Stimulated activated naive B cell treated with anti-CD40 and anti-IgM and Interleukin-4, amounts not matched to agents 10 μg/mL and 1 μg/mL and 100 μg/mL, for 72 hours (primary cell): ENCODE data around the gene PRKCE.
A peak's percentile ranks its signal among the peaks of the same experiment; 100 is the strongest.

Source experiments
- ATAC-seq, 2 donors: fragments of 150-1000 bp; cut with Tn5 transposase; replicated peaks; 2 replicates each; pipeline ENCODE4 v1.10.0; 2021; ENCODE audit warnings: moderate library complexity in 1 of 2
- DNase-seq: peaks from one replicate; pipeline ENCODE4 v3.0.0; 2021
- H3K27ac Mint-ChIP-seq: one replicate; pipeline ENCODE4 v1.8.0; 2022; ENCODE audit warnings: mild to moderate bottlenecking, mixed read lengths
- H3K27me3 Mint-ChIP-seq, 2 donors: one replicate each; pipeline ENCODE4 v1.8.0; 2022; ENCODE audit warnings: mixed read lengths in 2 of 2
- H3K36me3 Mint-ChIP-seq, 2 donors: one replicate each; pipeline ENCODE4 v1.8.0; 2022; ENCODE audit warnings: mixed read lengths in 2 of 2, mild to moderate bottlenecking in 1 of 2
- H3K4me1 Mint-ChIP-seq, 2 donors: one replicate each; pipeline ENCODE4 v1.8.0; 2022; ENCODE audit warnings: mixed read lengths in 2 of 2, mild to moderate bottlenecking in 1 of 2
- H3K4me3 Mint-ChIP-seq, 2 donors: one replicate each; pipeline ENCODE4 v1.8.0; 2022; ENCODE audit warnings: mild to moderate bottlenecking in 2 of 2, mixed read lengths in 2 of 2, moderate library complexity in 1 of 2
- H3K9me3 Mint-ChIP-seq, 2 donors: one replicate each; pipeline ENCODE4 v1.8.0; 2022; ENCODE audit warnings: mixed read lengths in 2 of 2, mild to moderate bottlenecking in 1 of 2

PRKCE gene

DNA sequence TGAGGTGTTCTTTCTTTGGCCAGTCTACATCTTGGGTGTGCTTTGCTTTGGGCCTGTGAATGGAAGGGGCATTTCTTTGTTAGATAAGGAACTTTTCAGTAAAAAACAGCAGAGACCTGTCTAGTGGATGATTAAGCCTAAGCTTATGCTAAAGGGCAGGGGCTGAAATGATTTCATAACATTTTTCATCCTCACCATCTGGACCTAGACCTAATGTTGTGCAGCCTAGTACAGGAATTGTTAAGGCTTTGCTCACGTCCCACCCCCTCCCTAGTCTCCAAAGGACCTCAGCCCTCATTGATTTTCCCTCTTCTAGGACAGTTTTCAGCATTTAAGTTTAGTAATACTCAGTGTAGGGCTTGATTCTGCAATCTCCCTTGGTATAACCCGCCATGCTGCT is 111.8 kb downstream of the PRKCE start:
- Mint-ChIP-seq H3K4me3 (no peak overlapping the region), H3K4me1 (peaks cover 38 to 79% of the 10 kb centered on the region in 2 donors), H3K9me3 (no peaks in the 10 kb centered on the region)

DNA sequence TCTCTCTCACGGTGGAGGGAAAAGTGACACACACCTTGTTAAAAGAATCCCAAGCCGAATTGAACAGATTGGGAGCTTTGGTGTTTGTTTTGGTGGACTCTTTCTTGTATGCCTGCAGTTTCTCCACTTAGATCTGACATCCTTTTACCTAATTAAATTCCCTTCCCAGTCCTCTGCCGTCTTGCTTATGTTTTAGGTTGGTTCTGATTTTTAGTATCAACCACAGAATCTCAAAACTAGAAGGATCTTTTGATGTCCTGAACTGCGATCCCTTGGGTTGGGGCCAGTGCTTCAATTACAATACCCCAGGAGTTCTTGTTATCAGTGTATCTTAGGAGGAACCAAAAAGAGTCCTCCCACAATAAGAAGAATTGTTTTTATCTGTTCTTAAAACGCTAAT is 112.3 kb downstream of the PRKCE start:
- Mint-ChIP-seq H3K4me3 (no peak overlapping the region), H3K36me3 (no peaks in the 10 kb centered on the region), H3K27me3 (no peaks in the 10 kb centered on the region), H3K9me3 (no peaks in the 10 kb centered on the region), H3K4me1 (peaks cover 42 to 79% of the 10 kb centered on the region in 2 donors), H3K27ac (no peak overlapping the region)
- ATAC-seq: no peak
- DNase-seq: no peak

More for the DNA sequence above, 111.8 kb downstream of the PRKCE start:
- no peak for ATAC-seq
- Mint-ChIP-seq H3K27me3 (no peaks in the 10 kb centered on the region), H3K27ac (no peak overlapping the region), H3K36me3 (no peaks in the 10 kb centered on the region)
- no peak for DNase-seq

GRCh38 chr2:45765007-45765727 is 113.7 kb downstream of the PRKCE start:
- Mint-ChIP-seq H3K27me3 (no peaks in the 10 kb centered on the region), H3K9me3 (no peaks in the 10 kb centered on the region), H3K27ac (peak overlapping the region; percentile 59), H3K4me3 (peak overlapping the region; percentile 15 to 33), H3K36me3 (no peaks in the 10 kb centered on the region), H3K4me1 (peaks cover 45 to 84% of the 10 kb centered on the region in 2 donors)
- peak; percentile 94 to 96 for ATAC-seq
- DNase-seq: no peak

DNA sequence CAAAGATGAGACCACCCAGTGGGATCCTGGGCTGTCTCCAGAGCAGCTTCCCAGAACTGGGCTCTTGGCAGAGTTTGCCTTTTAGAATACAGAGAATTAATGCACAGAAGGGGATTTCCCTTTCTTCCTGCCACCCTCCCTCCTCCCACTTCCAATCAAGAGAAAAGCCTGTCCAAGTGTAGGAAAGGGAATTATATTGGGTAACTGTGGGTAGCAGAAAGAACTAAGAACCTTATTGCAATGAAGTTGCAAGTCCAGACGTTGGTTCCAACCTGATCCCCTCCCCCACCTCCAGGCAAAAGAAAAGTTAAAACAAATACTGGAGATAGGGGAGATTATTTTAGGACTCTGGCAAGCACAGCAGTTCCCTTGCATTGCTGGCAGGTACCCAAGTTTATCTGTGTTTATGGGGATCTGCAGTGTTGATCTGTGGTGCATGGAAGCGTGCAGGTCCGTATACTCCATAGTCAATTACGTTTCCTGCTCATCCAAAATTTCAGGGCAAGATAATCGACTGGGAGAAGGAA is 114.3 kb downstream of the PRKCE start:
- Mint-ChIP-seq H3K36me3 (no peaks in the 10 kb centered on the region), H3K4me1 (peaks cover 45 to 87% of the 10 kb centered on the region in 2 donors), H3K27ac (peak overlapping the region; percentile 33), H3K27me3 (no peaks in the 10 kb centered on the region), H3K4me3 (peak overlapping the region; percentile 15 to 33), H3K9me3 (no peaks in the 10 kb centered on the region)
- DNase-seq: no peak
- peak; percentile 28 to 31 for ATAC-seq

DNA sequence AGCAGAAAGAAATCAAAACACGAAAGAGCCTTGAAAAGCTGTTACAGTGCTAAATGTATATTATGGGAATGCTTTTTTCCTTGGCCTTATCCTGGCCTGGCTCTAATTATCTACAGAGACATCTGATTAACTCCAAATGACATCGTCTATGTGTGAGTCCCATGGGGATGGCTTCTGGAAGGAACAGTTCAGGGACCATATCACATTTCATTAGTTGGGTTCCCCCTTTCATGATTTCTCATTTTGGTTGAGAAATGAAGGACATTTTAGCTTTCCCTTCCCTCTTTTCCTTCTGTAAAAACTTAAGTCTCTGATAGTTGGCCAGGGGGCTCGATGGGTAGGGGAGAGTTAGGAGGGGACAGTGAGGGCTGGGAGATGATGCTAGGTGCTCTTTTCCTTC is 116.7 kb downstream of the PRKCE start:
- Mint-ChIP-seq H3K36me3 (no peaks in the 10 kb centered on the region), H3K27me3 (no peaks in the 10 kb centered on the region), H3K4me1 (peaks cover 57 to 90% of the 10 kb centered on the region in 2 donors), H3K27ac (no peak overlapping the region), H3K9me3 (no peaks in the 10 kb centered on the region), H3K4me3 (no peak overlapping the region)
- ATAC-seq: no peak
- no peak for DNase-seq

DNA sequence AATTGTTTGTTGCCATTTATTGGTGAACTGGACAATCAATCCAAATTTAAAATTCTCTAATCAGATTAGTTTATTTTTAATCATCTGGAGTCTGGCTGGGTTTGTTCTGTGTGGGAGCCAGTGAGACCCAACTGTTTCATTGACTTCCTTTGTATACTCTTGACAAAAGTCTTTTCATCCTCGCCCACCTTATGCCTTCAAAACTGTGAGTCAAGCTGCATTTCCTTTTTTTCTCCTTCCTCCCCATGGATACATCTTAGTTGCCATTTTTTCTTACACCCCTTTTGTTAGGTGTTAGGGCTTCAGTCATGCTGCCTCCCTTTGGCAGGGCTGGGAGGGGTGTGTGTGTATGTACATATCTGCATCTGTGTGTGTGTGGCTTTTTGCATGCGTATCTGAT is 117.6 kb downstream of the PRKCE start:
- no peak for DNase-seq
- no peaks in the 10 kb centered on the region for H3K36me3 Mint-ChIP-seq
- no peak overlapping the region for H3K27ac Mint-ChIP-seq
- ATAC-seq: no peak
- no peaks in the 10 kb centered on the region for H3K27me3 Mint-ChIP-seq
- H3K9me3 Mint-ChIP-seq: no peaks in the 10 kb centered on the region
- H3K4me3 Mint-ChIP-seq: no peak overlapping the region
- peaks cover 59 to 86% of the 10 kb centered on the region in 2 donors for H3K4me1 Mint-ChIP-seq

GRCh38 chr2:45769854-45770576 is 118.5 kb downstream of the PRKCE start:
- Mint-ChIP-seq H3K27me3 (no peaks in the 10 kb centered on the region), H3K4me3 (no peak overlapping the region), H3K4me1 (peaks cover 65 to 87% of the 10 kb centered on the region in 2 donors), H3K36me3 (no peaks in the 10 kb centered on the region), H3K9me3 (no peaks in the 10 kb centered on the region), H3K27ac (no peak overlapping the region)
- no peak for DNase-seq
- ATAC-seq: no peak

- H3K36me3 Mint-ChIP-seq: no peaks in the 10 kb centered on the region
- no peaks in the 10 kb centered on the region for H3K27me3 Mint-ChIP-seq
- H3K4me3 Mint-ChIP-seq: no peak overlapping the region
- no peaks in the 10 kb centered on the region for H3K9me3 Mint-ChIP-seq
- peaks cover 65 to 87% of the 10 kb centered on the region in 2 donors for H3K4me1 Mint-ChIP-seq
- ATAC-seq (no peak), DNase-seq (no peak)
- no peak overlapping the region for H3K27ac Mint-ChIP-seq
Measured at GRCh38 chr2:45770811-45771210, 119.3 kb downstream of the PRKCE start.

DNA sequence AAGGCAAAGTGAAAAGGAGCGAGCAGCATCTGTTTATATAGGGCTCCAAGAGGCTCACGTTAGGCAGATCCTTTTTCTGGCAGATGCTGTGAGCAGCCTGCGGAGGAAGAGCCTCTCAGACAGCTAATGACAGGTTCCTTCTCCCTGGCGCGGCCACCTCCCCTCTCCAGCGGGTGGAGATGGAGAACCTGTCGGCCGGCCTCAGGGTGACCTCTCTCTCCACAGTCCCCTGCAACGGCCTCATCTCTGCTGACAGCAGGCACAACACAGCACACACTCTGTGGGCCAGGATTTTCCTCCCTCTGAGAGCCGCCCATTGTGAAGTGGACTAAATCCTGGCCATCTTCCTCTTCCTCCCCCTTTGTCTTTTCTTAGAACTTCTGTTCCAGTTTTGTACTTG is 119.8 kb downstream of the PRKCE start:
- DNase-seq: no peak
- no peaks in the 10 kb centered on the region for H3K27me3 Mint-ChIP-seq
- H3K9me3 Mint-ChIP-seq: no peaks in the 10 kb centered on the region
- no peaks in the 10 kb centered on the region for H3K36me3 Mint-ChIP-seq
- peak; percentile 39 to 48 for ATAC-seq
- H3K27ac Mint-ChIP-seq: no peak overlapping the region
- H3K4me3 Mint-ChIP-seq: peak overlapping the region; percentile 45 to 58
- peaks cover 65 to 87% of the 10 kb centered on the region in 2 donors for H3K4me1 Mint-ChIP-seq

DNA sequence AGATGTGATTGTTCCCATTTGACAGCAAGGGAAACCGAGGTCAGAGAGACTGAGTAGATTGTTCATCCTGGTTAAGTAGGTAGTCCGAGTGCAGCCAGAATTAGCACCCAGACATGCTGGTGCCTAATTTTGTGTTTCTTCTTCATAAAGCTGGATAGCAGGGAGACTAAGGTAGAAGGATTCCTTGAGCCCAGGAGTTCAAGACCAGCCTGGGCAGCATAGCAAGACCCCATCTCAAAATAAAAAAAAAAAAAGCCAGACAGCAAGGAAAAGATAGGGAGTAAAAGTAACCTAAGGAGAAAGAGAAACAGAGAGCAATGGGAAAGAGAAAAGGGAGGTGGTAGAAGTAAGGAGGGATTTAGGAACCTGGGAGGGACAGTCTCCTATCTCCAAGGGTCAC is 120.6 kb downstream of the PRKCE start:
- Mint-ChIP-seq H3K36me3 (no peaks in the 10 kb centered on the region), H3K27ac (no peak overlapping the region), H3K9me3 (no peaks in the 10 kb centered on the region), H3K27me3 (no peaks in the 10 kb centered on the region), H3K4me1 (peaks cover 67 to 89% of the 10 kb centered on the region in 2 donors), H3K4me3 (no peak overlapping the region)
- DNase-seq (no peak), ATAC-seq (no peak)

- no peak for ATAC-seq
- Mint-ChIP-seq H3K36me3 (no peaks in the 10 kb centered on the region), H3K27ac (no peak overlapping the region), H3K4me1 (peaks cover 68 to 93% of the 10 kb centered on the region in 2 donors), H3K9me3 (no peaks in the 10 kb centered on the region), H3K4me3 (no peak overlapping the region), H3K27me3 (no peaks in the 10 kb centered on the region)
- DNase-seq: no peak
Measured at GRCh38 chr2:45773909-45774308, 122.4 kb downstream of the PRKCE start.

DNA sequence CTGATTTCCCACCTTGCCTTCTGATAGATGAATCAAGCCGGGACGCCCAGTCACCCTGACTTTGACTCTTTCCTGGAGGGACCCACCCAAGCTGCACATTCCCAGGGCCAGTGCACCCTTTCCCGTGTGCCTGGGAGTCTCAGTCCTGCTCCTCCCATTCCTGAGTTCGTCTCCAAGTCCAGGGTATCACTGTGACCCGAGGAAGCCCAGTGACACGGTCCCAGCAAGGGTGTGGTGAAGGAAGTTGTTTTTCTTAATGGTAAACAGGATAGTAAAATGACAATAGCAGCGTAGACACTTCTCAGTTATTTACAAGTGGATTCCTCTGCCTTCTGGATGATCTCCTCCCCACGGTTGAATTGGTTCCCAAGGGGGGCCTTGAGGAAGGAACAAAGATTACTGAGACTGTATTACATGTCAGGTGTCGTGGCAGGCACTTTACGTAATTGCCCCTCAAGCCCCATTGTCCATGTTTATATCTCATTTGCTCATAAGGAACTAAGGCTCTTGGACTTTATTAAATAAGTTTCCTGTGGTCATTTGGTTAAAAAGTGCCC is 123.3 kb downstream of the PRKCE start:
- H3K27me3 Mint-ChIP-seq: no peaks in the 10 kb centered on the region
- ATAC-seq: no peak
- peaks cover 68 to 92% of the 10 kb centered on the region in 2 donors for H3K4me1 Mint-ChIP-seq
- DNase-seq: no peak
- no peak overlapping the region for H3K4me3 Mint-ChIP-seq
- no peaks in the 10 kb centered on the region for H3K9me3 Mint-ChIP-seq
- peaks cover 0 to 3% of the 10 kb centered on the region in 2 donors for H3K36me3 Mint-ChIP-seq
- peak overlapping the region; percentile 67 for H3K27ac Mint-ChIP-seq

DNA sequence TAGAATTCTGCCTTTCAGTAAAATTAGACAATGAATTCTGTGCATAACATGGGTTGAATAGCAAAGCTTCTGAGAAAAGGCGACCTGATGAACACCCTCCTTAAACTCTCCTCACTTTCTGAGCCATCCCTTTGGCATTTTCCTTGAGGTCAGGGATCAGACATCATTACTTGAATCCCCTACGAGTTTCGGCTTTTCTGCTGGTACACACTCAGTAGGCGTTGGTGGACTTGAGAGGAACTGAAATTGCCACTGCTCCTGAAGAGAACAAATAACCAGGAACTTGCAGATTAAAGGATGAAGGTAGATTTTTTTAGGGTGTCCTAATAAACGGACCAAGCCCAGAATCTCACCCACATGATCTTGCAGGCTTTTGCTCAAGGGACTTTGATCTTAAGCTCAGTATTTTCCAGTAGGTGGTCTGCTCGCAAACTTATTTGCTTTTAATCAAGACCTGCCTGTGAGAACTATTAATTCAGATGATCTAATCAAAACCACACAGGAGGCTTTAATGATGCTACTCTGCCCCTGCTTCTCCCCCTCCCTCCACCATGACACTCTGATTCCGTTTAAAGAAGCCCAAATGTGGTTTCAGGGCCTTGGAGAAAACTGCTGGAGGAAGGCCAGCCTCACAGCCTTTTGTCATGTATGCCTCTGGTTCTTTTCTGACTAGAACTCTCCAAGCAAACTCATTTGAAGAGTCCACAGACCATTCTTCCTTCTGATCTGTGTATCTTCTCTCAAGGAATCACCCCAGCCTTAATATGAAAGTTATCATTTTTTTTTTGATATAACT is 124.9 kb downstream of the PRKCE start:
- no peaks in the 10 kb centered on the region for H3K27me3 Mint-ChIP-seq
- H3K27ac Mint-ChIP-seq: peak overlapping the region; percentile 20
- DNase-seq (no peak), ATAC-seq (peak in 1 of 2 donors; percentile 19)
- peaks cover 69 to 92% of the 10 kb centered on the region in 2 donors for H3K4me1 Mint-ChIP-seq
- H3K4me3 Mint-ChIP-seq: no peak overlapping the region
- peaks cover 0 to 3% of the 10 kb centered on the region in 2 donors for H3K36me3 Mint-ChIP-seq
- no peaks in the 10 kb centered on the region for H3K9me3 Mint-ChIP-seq
